Stimulated activated CD4-positive, alpha-beta T cell treated with anti-CD3 and anti-CD28 coated beads, Interleukin-2, amount 100 ng/mL, for 4 hours (primary cell): ENCODE data around the gene KRT84.

Experiments used
- DNase-seq: peaks from one replicate; pipeline ENCODE4 v3.0.0-alpha.2; 2020; ENCODE audit warnings: low read depth

KRT84 gene

DNA sequence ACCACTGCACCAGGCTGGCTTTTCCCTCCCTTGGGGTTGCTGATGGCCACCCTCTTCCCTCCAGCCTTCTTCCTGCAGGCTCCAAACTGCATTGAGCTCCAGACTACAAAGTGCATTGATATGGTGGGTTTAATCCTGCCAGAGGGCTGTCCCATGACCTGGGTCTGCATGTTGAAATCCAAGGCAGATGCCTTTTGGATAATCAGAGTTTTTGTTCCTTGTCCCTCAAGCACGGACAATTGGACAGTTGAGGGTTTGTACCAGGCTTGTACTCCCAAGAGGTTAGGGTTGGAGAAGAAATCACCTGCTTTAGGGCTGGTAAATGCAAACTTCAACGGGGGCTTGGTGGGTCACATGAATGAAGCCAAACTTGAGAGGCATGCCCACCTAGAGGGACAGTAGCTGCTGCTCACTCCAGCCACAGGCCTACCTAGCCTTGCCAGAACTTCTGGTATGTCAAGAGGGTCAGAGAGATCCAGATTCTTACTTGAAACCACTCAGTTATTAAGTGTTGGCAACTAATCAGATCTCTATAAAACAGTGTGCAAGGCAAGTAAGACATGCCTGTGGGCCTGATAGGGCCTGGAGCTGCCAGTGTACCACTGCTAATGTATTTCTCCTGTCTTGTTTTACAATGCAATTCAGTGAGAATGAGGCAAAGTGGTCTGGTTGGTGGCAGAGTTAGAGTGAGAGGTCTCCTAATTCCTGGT is 42.5 kb downstream of the KRT84 start:
- DNase-seq, result no peak

GRCh38 chr12:52341066-52341580 is 44.3 kb downstream of the KRT84 start:
- no peak for DNase-seq

DNA sequence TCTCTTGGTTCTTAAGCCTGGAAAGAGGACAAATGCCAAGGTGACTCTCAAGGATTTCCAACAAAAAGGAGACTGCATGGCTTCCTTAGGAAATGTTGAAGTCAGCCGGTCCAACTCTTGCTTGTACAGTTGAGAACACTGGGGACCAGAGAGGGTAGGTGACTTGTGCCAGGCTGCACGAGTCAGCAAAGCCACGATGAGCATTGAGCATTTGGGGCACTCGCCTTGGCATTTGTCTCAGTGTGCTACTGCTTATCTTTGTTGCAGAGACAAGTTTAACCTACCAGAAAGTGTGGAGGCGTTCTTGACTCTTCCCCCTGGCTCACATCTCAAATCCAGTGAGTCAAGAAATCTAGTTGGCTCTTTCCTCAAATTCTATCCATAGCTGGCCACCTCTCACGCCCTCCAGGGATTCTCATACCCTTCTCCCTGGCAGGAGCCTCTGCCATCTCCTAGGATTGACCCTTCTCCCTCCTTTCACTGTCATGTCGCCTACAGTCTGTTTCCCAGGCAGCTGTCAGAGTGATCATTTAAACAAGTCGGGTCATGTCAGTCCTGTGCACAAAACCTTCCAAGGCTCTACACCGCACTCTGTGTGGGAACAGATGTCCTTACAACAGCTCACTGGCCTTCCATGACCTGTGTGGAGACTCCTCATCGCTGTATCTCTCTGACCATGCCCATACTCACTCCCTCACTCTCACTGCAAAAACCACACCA is 47.1 kb downstream of the KRT84 start:
- DNase-seq, result no peak

- DNase-seq, result no peak
Observed at GRCh38 chr12:52337054-52337453, 48.4 kb downstream of the KRT84 start.

GRCh38 chr12:52336641-52337040 is 48.8 kb downstream of the KRT84 start:
- DNase-seq, result no peak

- DNase-seq, result no peak
Observed at GRCh38 chr12:52335598-52336262, 49.7 kb downstream of the KRT84 start.

- DNase-seq, result no peak
Observed at GRCh38 chr12:52334185-52334584, 51.3 kb downstream of the KRT84 start.

- DNase-seq, result no peak
Observed at GRCh38 chr12:52333321-52333720, 52.1 kb downstream of the KRT84 start.

DNA sequence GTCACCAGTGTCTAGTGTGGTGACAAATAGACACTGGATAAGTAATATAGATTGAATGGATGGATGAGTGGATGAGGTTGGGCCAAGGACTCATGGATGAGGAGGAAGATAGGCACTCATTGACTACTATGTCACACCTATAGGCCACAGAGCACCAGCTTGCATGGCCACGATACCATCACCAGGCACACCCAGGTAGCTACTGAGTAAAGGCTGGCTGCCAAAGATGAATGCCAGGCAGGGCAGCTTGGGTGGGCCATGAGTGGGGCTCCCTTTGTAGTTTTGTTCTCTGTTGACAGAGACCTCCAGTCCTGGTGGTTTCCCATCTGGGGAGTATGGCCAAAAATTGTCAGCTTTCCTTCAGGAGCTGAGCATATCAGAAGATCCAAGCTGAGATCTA is 53.1 kb downstream of the KRT84 start:
- DNase-seq, result no peak

DNA sequence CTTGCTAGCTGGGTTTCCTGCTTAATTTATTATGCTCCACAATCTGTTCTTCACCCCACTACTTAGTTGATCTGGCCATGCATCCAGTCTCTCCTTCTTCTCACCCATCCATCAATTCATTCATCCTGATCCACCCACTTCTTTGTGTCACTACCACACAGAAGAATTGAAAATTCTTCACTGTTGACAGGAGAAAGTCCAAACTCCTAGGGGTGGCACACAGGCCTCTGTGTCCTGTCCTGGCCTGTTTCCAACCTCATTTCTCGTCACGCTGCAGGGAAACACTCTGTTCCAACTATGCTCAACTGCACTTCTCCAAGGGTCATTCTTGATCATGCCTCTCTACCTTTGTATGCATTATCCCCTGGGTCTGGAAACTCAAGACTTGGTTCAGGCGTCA is 53.6 kb downstream of the KRT84 start:
- no peak for DNase-seq

DNA sequence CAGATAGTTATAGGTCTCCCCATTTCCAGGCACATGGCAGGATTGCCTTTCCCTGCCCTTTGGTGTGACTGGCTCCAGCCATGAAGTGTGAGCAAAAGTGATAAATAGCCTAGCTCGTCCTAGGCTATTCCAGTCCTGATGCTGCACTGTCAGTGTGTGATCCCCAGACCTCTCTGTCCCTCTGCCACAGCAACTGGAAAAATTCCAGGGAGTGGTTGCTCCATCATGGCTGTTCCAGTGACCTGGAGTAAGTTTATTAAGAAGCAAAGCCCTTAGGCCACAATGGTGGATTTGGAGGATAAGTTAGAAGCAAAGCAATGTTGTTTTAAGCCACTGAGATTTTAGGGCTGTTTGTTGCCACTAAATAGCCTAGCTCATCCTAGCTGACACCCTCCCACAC is 54.4 kb downstream of the KRT84 start:
- DNase-seq, result no peak

GRCh38 chr12:52327830-52328500 is 57.5 kb downstream of the KRT84 start:
- DNase-seq, result no peak
